RWPE1 (cell line): ENCODE results near the gene MAMSTR.

Source experiments
- CTCF ChIA-PET: fragments of 350-600 bp; sonication (Branson Sonifier 250); formaldehyde crosslinking; extraction: SDS; loops from one replicate; lab custom pipeline; 2021; lab: Yijun Ruan, JAX
- POLR2A ChIA-PET: fragments of 400-600 bp; formaldehyde crosslinking; extraction: SDS; loops from one replicate; lab custom pipeline; 2020; ENCODE audit warnings: antibody characterized with exemption; ENCODE audit not compliant: low non-redundant PET; lab: Yijun Ruan, JAX
- DNase-seq: peaks from one replicate; pipeline ENCODE4 v3.0.0; 2012; ENCODE audit warnings: low spot score
- H3K27ac ChIP-seq: fragments of 450-650 bp; 2 replicates; pipeline ENCODE4 v1.5.1; 2017
- CTCF ChIP-seq: fragments of 450-650 bp; conservative IDR thresholded peaks from 2 replicates; pipeline ENCODE4 v1.5.1; 2017; ENCODE audit warnings: low read depth, mild to moderate bottlenecking

The MAMSTR gene

GRCh38 chr19:48713864-48714755, 5.4 kb downstream of the MAMSTR start:
- CTCF ChIA-PET, result interaction anchor here (1.1 kb wide), 2 partner anchors 25 to 131 kb away, joined by 3 read pairs; no protein-coding TSS in a partner anchor
- TF ChIP-seq CTCF, result no peak
- POLR2A ChIA-PET, result interaction anchor here (0.5 to 1.5 kb wide), 2 partner anchors 25 to 65 kb away, joined by 3 to 5 read pairs; no protein-coding TSS in a partner anchor
- H3K27ac ChIP-seq, result peak overlapping the region; percentile 91
- DNase-seq, result peak; percentile 100

- DNase-seq, result no peak
- no peak for TF ChIP-seq CTCF
- H3K27ac ChIP-seq, result peak overlapping the region; percentile 91
- ChIA-PET CTCF (interaction anchor here (1.1 kb wide), 2 partner anchors 26 to 130 kb away, joined by 3 read pairs; no protein-coding TSS in a partner anchor), POLR2A (interaction anchor here (0.5 to 1.5 kb wide), 2 partner anchors 26 to 64 kb away, joined by 3 to 5 read pairs; no protein-coding TSS in a partner anchor)
Observed at GRCh38 chr19:48713041-48713863, 6.3 kb downstream of the MAMSTR start.

- POLR2A ChIA-PET, result no interaction called here
- TF ChIP-seq CTCF, result no peak
- no peak overlapping the region for H3K27ac ChIP-seq
- DNase-seq, result no peak
- CTCF ChIA-PET, result no interaction called here
Observed at GRCh38 chr19:48711106-48711662, 8.3 kb downstream of the MAMSTR start.

DNA sequence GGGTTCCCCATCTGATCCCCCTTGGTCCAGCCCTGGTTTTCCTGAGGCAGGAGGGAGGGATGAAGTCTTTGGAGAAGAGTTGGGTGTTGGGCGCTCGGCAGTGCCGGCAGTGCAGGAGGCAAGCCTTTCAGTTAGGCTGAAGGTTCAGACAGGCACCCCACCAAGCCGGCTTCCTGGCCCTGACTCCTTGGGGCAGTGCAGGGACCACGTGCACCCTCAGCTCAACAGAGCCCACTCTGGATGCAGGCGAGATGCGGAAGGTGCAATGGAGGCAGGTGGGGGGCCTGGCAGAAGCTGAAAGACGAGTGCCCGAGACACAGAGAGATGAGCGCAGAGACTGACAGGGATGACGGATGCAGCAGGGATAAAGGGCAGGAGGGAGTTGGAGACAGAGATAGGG, 11.1 kb downstream of the MAMSTR start:
- ChIA-PET POLR2A (no interaction called here), CTCF (interaction anchor here (0.5 kb wide), 1 partner anchor 235 kb away, joined by 3 read pairs; no protein-coding TSS in a partner anchor)
- no peak for TF ChIP-seq CTCF
- no peak overlapping the region for H3K27ac ChIP-seq
- no peak for DNase-seq

- no peak for TF ChIP-seq CTCF
- CTCF ChIA-PET, result no interaction called here
- DNase-seq, result no peak
- POLR2A ChIA-PET, result interaction anchor here (0.6 kb wide), 1 partner anchor 13 kb away, joined by 6 read pairs; no protein-coding TSS in a partner anchor
- H3K27ac ChIP-seq, result no peak overlapping the region
Observed at GRCh38 chr19:48705431-48705830, 14.1 kb downstream of the MAMSTR start.

DNA sequence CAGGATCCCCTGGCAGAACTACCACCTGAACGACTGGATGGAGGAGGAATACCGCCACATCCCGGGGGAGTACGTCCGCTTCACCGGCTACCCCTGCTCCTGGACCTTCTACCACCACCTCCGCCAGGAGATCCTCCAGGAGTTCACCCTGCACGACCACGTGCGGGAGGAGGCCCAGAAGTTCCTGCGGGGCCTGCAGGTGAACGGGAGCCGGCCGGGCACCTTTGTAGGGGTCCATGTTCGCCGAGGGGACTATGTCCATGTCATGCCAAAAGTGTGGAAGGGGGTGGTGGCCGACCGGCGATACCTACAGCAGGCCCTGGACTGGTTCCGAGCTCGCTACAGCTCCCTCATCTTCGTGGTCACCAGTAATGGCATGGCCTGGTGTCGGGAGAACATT, 16.2 kb downstream of the MAMSTR start:
- H3K27ac ChIP-seq, result no peak overlapping the region
- ChIA-PET POLR2A (no interaction called here), CTCF (no interaction called here)
- no peak for TF ChIP-seq CTCF
- DNase-seq, result no peak
